CD4-positive, CD25-positive, alpha-beta regulatory T cell (primary cell): Measurements from ENCODE around the gene DENND5B. TPM values are rescaled to one million over a fixed set of nuclear protein-coding genes. Genes with fewer than 3 reads are reported as not detected.

ENCODE experiments used
- ATAC-seq, 2 donors: fragments of 150-1000 bp; cut with Tn5 transposase; one replicate each; pipeline ENCODE4 v1.10.0; 2021; ENCODE audit warnings: low read depth in 2 of 2, moderate number of reproducible peaks in 2 of 2, moderate library complexity in 1 of 2
- DNase-seq, 3 donors: peaks; one replicate each; pipeline versions ENCODE4 v3.0.0 to v3.0.0-alpha.2; 2012 to 2022; ENCODE audit warnings: mixed read lengths in 1 of 3
- H3K27ac ChIP-seq: one replicate; pipeline ENCODE4 v1.7.0; 2013; ENCODE audit warnings: mild to moderate bottlenecking, low read length; ENCODE audit not compliant: insufficient read depth, poor library complexity, severe bottlenecking
- H3K27me3 ChIP-seq: one replicate; pipeline ENCODE4 v1.7.0; 2013; ENCODE audit warnings: low read length; ENCODE audit not compliant: control insufficient read depth, insufficient read depth
- H3K36me3 ChIP-seq: one replicate; pipeline ENCODE4 v1.7.0; 2013; ENCODE audit warnings: mild to moderate bottlenecking, low read length, moderate library complexity; ENCODE audit not compliant: control insufficient read depth, insufficient read depth
- H3K4me1 ChIP-seq: 2 replicates; pipeline ENCODE4 v1.7.0; 2013; ENCODE audit warnings: mild to moderate bottlenecking, low read length; ENCODE audit not compliant: insufficient read depth, control insufficient read depth, poor library complexity, severe bottlenecking
- H3K4me3 ChIP-seq: one replicate; pipeline ENCODE4 v1.7.0; 2013; ENCODE audit warnings: low read depth, mild to moderate bottlenecking, low read length, moderate library complexity
- H3K9me3 ChIP-seq, 2 experiments: 1 replicate in 1 of 2; 2 replicates in 1 of 2; pipeline ENCODE4 v1.7.0; 2013; ENCODE audit warnings: low read length in 2 of 2, mild to moderate bottlenecking in 1 of 2, moderate library complexity in 1 of 2; ENCODE audit not compliant: control insufficient read depth in 2 of 2
- H3K27ac Mint-ChIP-seq, 3 donors: one replicate each; pipeline ENCODE4 v1.8.0; 2020 to 2022; ENCODE audit warnings: mild to moderate bottlenecking in 3 of 3, mixed read lengths in 3 of 3, moderate library complexity in 2 of 3
- H3K27me3 Mint-ChIP-seq: one replicate; pipeline ENCODE4 v1.8.0; 2022; ENCODE audit warnings: mild to moderate bottlenecking, mixed read lengths
- H3K36me3 Mint-ChIP-seq: one replicate; pipeline ENCODE4 v1.8.0; 2020; ENCODE audit warnings: mixed read lengths
- H3K4me1 Mint-ChIP-seq, 4 donors: one replicate each; pipeline ENCODE4 v1.8.0; 2020 to 2022; ENCODE audit warnings: mixed read lengths in 4 of 4, mild to moderate bottlenecking in 1 of 4
- H3K4me3 Mint-ChIP-seq, 4 donors: one replicate each; pipeline ENCODE4 v1.8.0; 2020 to 2022; ENCODE audit warnings: mild to moderate bottlenecking in 4 of 4, mixed read lengths in 4 of 4, moderate library complexity in 3 of 4
- H3K9me3 Mint-ChIP-seq, 7 donors: one replicate each; pipeline ENCODE4 v1.8.0; 2020 to 2022; ENCODE audit warnings: mixed read lengths in 7 of 7, mild to moderate bottlenecking in 3 of 7, moderate library complexity in 2 of 7
- polyA plus RNA-seq, 4 donors: library from polyadenylated mRNA; unstranded; fragments of 300-500 nt; fragmentation: Illumina TruSeq; gene quantifications; one replicate each; pipeline ENCODE4 v1.2.3, GENCODE V29; 2021
- total RNA-seq: library from RNA; stranded (reverse); gene quantifications from one replicate; pipeline ENCODE4 v1.2.3, GENCODE V29; 2022

DENND5B gene
- total and polyA plus RNA-seq, 5 donors from 2014 or later = 0.39 to 0.76 TPM; not detected in 3

- Histone ChIP-seq H3K4me1 (no peaks in the 10 kb centered on the region), H3K9me3 (peaks cover 8 to 9% of the 10 kb centered on the region in 2 experiments), H3K36me3 (no peaks in the 10 kb centered on the region), H3K4me3 (no peak overlapping the region), H3K27me3 (peaks cover 2% of the 10 kb centered on the region), H3K27ac (no peak overlapping the region)
- DNase-seq (no peak), ATAC-seq (no peak)
- H3K36me3 Mint-ChIP-seq = no peaks in the 10 kb centered on the region
- H3K4me1 Mint-ChIP-seq = no peaks in the 10 kb centered on the region
- peaks cover 2 to 9% (median 5%) of the 10 kb centered on the region in 7 donors for H3K9me3 Mint-ChIP-seq
- peaks cover 35% of the 10 kb centered on the region for H3K27me3 Mint-ChIP-seq
- no peak overlapping the region for H3K4me3 Mint-ChIP-seq
- H3K27ac Mint-ChIP-seq = no peak overlapping the region
Observed at GRCh38 chr12:31603546-31604009, 12.6 kb upstream of the DENND5B start.

- Mint-ChIP-seq H3K4me1 (no peaks in the 10 kb centered on the region), H3K9me3 (peaks cover 0 to 3% (median 0%) of the 10 kb centered on the region in 7 donors), H3K36me3 (no peaks in the 10 kb centered on the region), H3K4me3 (no peak overlapping the region), H3K27me3 (peaks cover 35% of the 10 kb centered on the region), H3K27ac (no peak overlapping the region)
- no peak for DNase-seq
- H3K27ac ChIP-seq = no peak overlapping the region
- H3K36me3 ChIP-seq = no peaks in the 10 kb centered on the region
- H3K4me1 ChIP-seq = no peaks in the 10 kb centered on the region
- ATAC-seq = no peak
- H3K4me3 ChIP-seq = no peak overlapping the region
- H3K27me3 ChIP-seq = peaks cover 2% of the 10 kb centered on the region
- H3K9me3 ChIP-seq = no peaks in the 10 kb centered on the region
Observed at GRCh38 chr12:31600750-31601149, 9.8 kb upstream of the DENND5B start.

- H3K36me3 Mint-ChIP-seq = no peaks in the 10 kb centered on the region
- H3K4me1 Mint-ChIP-seq = no peaks in the 10 kb centered on the region
- Histone ChIP-seq H3K9me3 (no peaks in the 10 kb centered on the region), H3K4me1 (no peaks in the 10 kb centered on the region), H3K27ac (no peak overlapping the region), H3K27me3 (peaks cover 2% of the 10 kb centered on the region), H3K36me3 (no peaks in the 10 kb centered on the region), H3K4me3 (no peak overlapping the region)
- H3K9me3 Mint-ChIP-seq = peaks cover 0 to 1% (median 0%) of the 10 kb centered on the region in 7 donors
- H3K4me3 Mint-ChIP-seq = no peak overlapping the region
- DNase-seq (no peak), ATAC-seq (no peak)
- H3K27me3 Mint-ChIP-seq = peaks cover 35% of the 10 kb centered on the region
- H3K27ac Mint-ChIP-seq = no peak overlapping the region
Observed at GRCh38 chr12:31600252-31600651, 9.3 kb upstream of the DENND5B start.

GRCh38 chr12:31599053-31599452, 8.1 kb upstream of the DENND5B start:
- H3K27me3 ChIP-seq = no peaks in the 10 kb centered on the region
- no peaks in the 10 kb centered on the region for H3K9me3 ChIP-seq
- no peak for DNase-seq
- Mint-ChIP-seq H3K36me3 (no peaks in the 10 kb centered on the region), H3K27ac (no peak overlapping the region), H3K27me3 (peaks cover 24% of the 10 kb centered on the region), H3K4me1 (no peaks in the 10 kb centered on the region), H3K4me3 (no peak overlapping the region), H3K9me3 (peaks cover 0 to 1% (median 0%) of the 10 kb centered on the region in 7 donors)
- H3K4me3 ChIP-seq = no peak overlapping the region
- H3K36me3 ChIP-seq = no peaks in the 10 kb centered on the region
- ATAC-seq = no peak
- H3K4me1 ChIP-seq = no peaks in the 10 kb centered on the region
- no peak overlapping the region for H3K27ac ChIP-seq

GRCh38 chr12:31597066-31597465, 6.1 kb upstream of the DENND5B start:
- H3K27ac ChIP-seq = no peak overlapping the region
- DNase-seq (no peak), ATAC-seq (no peak)
- Mint-ChIP-seq H3K27ac (no peak overlapping the region), H3K36me3 (no peaks in the 10 kb centered on the region), H3K27me3 (peaks cover 34% of the 10 kb centered on the region), H3K4me1 (peaks cover 0 to 3% (median 2%) of the 10 kb centered on the region in 4 donors), H3K4me3 (no peak overlapping the region), H3K9me3 (peaks cover 0 to 1% (median 0%) of the 10 kb centered on the region in 7 donors)
- peaks cover 6% of the 10 kb centered on the region for H3K27me3 ChIP-seq
- no peaks in the 10 kb centered on the region for H3K4me1 ChIP-seq
- no peaks in the 10 kb centered on the region for H3K9me3 ChIP-seq
- H3K36me3 ChIP-seq = no peaks in the 10 kb centered on the region
- H3K4me3 ChIP-seq = no peak overlapping the region

GRCh38 chr12:31594681-31595080, 3.7 kb upstream of the DENND5B start:
- ATAC-seq = no peak
- no peak for DNase-seq
- Histone ChIP-seq H3K36me3 (no peaks in the 10 kb centered on the region), H3K27ac (no peak overlapping the region), H3K4me3 (no peak overlapping the region), H3K27me3 (peaks cover 13% of the 10 kb centered on the region), H3K9me3 (no peaks in the 10 kb centered on the region), H3K4me1 (peaks cover 18% of the 10 kb centered on the region)
- H3K36me3 Mint-ChIP-seq = no peaks in the 10 kb centered on the region
- peaks cover 43% of the 10 kb centered on the region for H3K27me3 Mint-ChIP-seq
- no peak overlapping the region for H3K27ac Mint-ChIP-seq
- H3K9me3 Mint-ChIP-seq = peaks cover 0 to 1% (median 0%) of the 10 kb centered on the region in 7 donors
- H3K4me3 Mint-ChIP-seq = no peak overlapping the region
- H3K4me1 Mint-ChIP-seq = peaks cover 4 to 10% (median 7%) of the 10 kb centered on the region in 4 donors

GRCh38 chr12:31591380-31591901, 505 bp upstream of the DENND5B start:
- H3K27me3 Mint-ChIP-seq = peaks cover 57% of the 10 kb centered on the region
- Histone ChIP-seq H3K27ac (no peak overlapping the region), H3K4me1 (peaks cover 20% of the 10 kb centered on the region), H3K9me3 (peaks cover 0 to 2% of the 10 kb centered on the region in 2 experiments), H3K4me3 (peak overlapping the region; percentile 11), H3K36me3 (no peaks in the 10 kb centered on the region), H3K27me3 (peaks cover 35% of the 10 kb centered on the region)
- no peak overlapping the region for H3K27ac Mint-ChIP-seq
- ATAC-seq = no peak
- H3K9me3 Mint-ChIP-seq = peaks cover 0 to 2% (median 0%) of the 10 kb centered on the region in 7 donors
- peaks cover 4 to 19% (median 8%) of the 10 kb centered on the region in 4 donors for H3K4me1 Mint-ChIP-seq
- peak overlapping the region; percentile 73 to 93 (median 86) for H3K4me3 Mint-ChIP-seq
- H3K36me3 Mint-ChIP-seq = no peaks in the 10 kb centered on the region
- DNase-seq = no peak
